HepG2 (cell line): Measurements from ENCODE around the gene ITK. TPM values are rescaled to one million over a fixed set of nuclear protein-coding genes. Genes with fewer than 3 reads are reported as not detected.

Experiments
- ATAC-seq: fragments of 200-7000 bp; cut with Tn5 transposase; 3 replicates; pipeline ENCODE4 v1.9.1; 2020; ENCODE audit warnings: mild to moderate bottlenecking, moderate library complexity
- BruUV-seq: library from RNA; stranded (reverse); fragments of 400-500 nt; replicated peaks from 2 replicates; lab custom pipeline; 2021; lab: Mats Ljungman, UMichigan
- CTCF ChIA-PET: fragments of 300-600 bp; formaldehyde crosslinking; extraction: SDS; loops from one replicate; lab custom pipeline; 2021; ENCODE audit warnings: low total read pairs, inconsistent platforms, low intra/inter-chr PET ratio; lab: Yijun Ruan, JAX
- POLR2A ChIA-PET: fragments of 350-600 bp; sonication (Branson Sonifier 250); formaldehyde crosslinking; loops from one replicate; lab custom pipeline; 2020; ENCODE audit warnings: antibody characterized with exemption, inconsistent platforms; lab: Yijun Ruan, JAX
- DNase-seq: peaks from one replicate; pipeline ENCODE4 v3.0.0-alpha.2; 2015; ENCODE audit warnings: low spot score
- FAIRE-seq: peaks from 3 replicates; lab custom pipeline; 2011; peaks lifted over from hg19 to GRCh38; lab: Jason Lieb, UNC
- H2AFZ ChIP-seq: one replicate; pipeline ENCODE4 v1.6.1; 2011; ENCODE audit warnings: low read length, inconsistent platforms
- H3K27ac ChIP-seq: fragments of 300-600 bp; 3 replicates; pipeline ENCODE4 v1.8.0; 2011; ENCODE audit warnings: mixed run types, mild to moderate bottlenecking, mixed read lengths, low read length, inconsistent platforms; ENCODE audit not compliant: insufficient read depth; ENCODE audit errors: extremely low read length
- H3K27me3 ChIP-seq, 2 experiments: fragments of 200-600 bp in 1 of 2; 2 replicates in 1 of 2; 3 replicates in 1 of 2; pipeline versions ENCODE4 v1.6.0 to v1.8.0; 2011; ENCODE audit warnings: low read length in 2 of 2, mild to moderate bottlenecking in 2 of 2, moderate library complexity in 2 of 2, inconsistent platforms in 1 of 2; ENCODE audit not compliant: insufficient read depth in 2 of 2, control insufficient read depth in 1 of 2
- H3K36me3 ChIP-seq, 2 experiments: fragments of 200-600 bp in 1 of 2; replicated peaks in 1 of 2; 2 replicates in 1 of 2; 3 replicates in 1 of 2; pipeline versions ENCODE4 v1.5.1 to v1.8.0; 2011; ENCODE audit warnings: low read length in 2 of 2, inconsistent platforms in 1 of 2; ENCODE audit not compliant: insufficient read depth in 2 of 2, control insufficient read depth in 1 of 2
- H3K4me1 ChIP-seq: 2 replicates; pipeline ENCODE4 v1.5.1; 2012; ENCODE audit warnings: low read length, inconsistent platforms; ENCODE audit not compliant: insufficient read depth
- H3K4me2 ChIP-seq: 2 replicates; pipeline ENCODE4 v1.6.0; 2011; ENCODE audit warnings: low read depth, low read length, inconsistent platforms
- H3K4me3 ChIP-seq, 3 experiments: fragments of 200-600 bp in 1 of 3; sonication (generic), shearing (Covaris generic) in 1 of 3; replicated peaks in 1 of 3; 2 replicates each; pipeline ENCODE4 v1.5.1; 2011 to 2016; ENCODE audit warnings: low read length in 3 of 3, inconsistent platforms in 2 of 3, low read depth in 2 of 3, mild to moderate bottlenecking in 2 of 3, control low read depth in 1 of 3, mixed read lengths in 1 of 3; ENCODE audit not compliant: insufficient read depth in 1 of 3
- H3K79me2 ChIP-seq: one replicate; pipeline ENCODE4 v1.6.1; 2011; ENCODE audit warnings: low read length, inconsistent platforms; ENCODE audit not compliant: insufficient read depth
- H3K9ac ChIP-seq: 2 replicates; pipeline ENCODE4 v1.6.0; 2011; ENCODE audit warnings: mild to moderate bottlenecking, low read depth, low read length, inconsistent platforms; ENCODE audit not compliant: insufficient read depth
- H3K9me3 ChIP-seq: 2 replicates; pipeline ENCODE4 v1.5.1; 2012; ENCODE audit warnings: mild to moderate bottlenecking, low read length
- H4K20me1 ChIP-seq: 2 replicates; pipeline ENCODE4 v1.6.0; 2011; ENCODE audit warnings: inconsistent platforms, mild to moderate bottlenecking, low read length, moderate library complexity; ENCODE audit not compliant: insufficient read depth
- ARNT ChIP-seq: fragments of 450-650 bp; IDR thresholded peaks from 2 replicates; pipeline ENCODE4 v1.6.1; 2017
- ATRX ChIP-seq: sonication (generic); formaldehyde crosslinking; IDR thresholded peaks from 2 replicates; pipeline ENCODE4 v1.4.0; 2020; ENCODE audit warnings: missing genetic modification reagents, borderline replicate concordance
- HDAC1 ChIP-seq: sonication (generic); formaldehyde crosslinking; IDR thresholded peaks from 2 replicates; pipeline ENCODE4 v1.5.1; 2020; ENCODE audit warnings: mild to moderate bottlenecking, missing genetic modification reagents
- SKIL ChIP-seq: sonication (generic); formaldehyde crosslinking; IDR thresholded peaks from 2 replicates; pipeline ENCODE4 v1.8.0; 2022; ENCODE audit warnings: missing genetic modification reagents, mild to moderate bottlenecking, moderate library complexity, borderline replicate concordance
- TBX3 ChIP-seq: fragments of 450-650 bp; IDR thresholded peaks from 2 replicates; pipeline ENCODE4 v1.6.1; 2017; ENCODE audit warnings: antibody characterized with exemption, mild to moderate bottlenecking, inconsistent platforms, borderline replicate concordance
- TOE1 ChIP-seq: sonication (generic); formaldehyde crosslinking; IDR thresholded peaks from 2 replicates; pipeline ENCODE4 v1.4.0; 2020; ENCODE audit warnings: mild to moderate bottlenecking, missing genetic modification reagents
- TOPORS ChIP-seq: sonication (generic); formaldehyde crosslinking; IDR thresholded peaks from 2 replicates; pipeline ENCODE4 v1.8.0; 2023; ENCODE audit warnings: mild to moderate bottlenecking, missing genetic modification reagents
- WIZ ChIP-seq: sonication (generic); formaldehyde crosslinking; IDR thresholded peaks from 2 replicates; pipeline ENCODE4 v1.5.1; 2020; ENCODE audit warnings: mild to moderate bottlenecking, missing genetic modification reagents
- ZMAT5 ChIP-seq: sonication (generic); formaldehyde crosslinking; IDR thresholded peaks from 2 replicates; pipeline ENCODE4 v1.5.0; 2020; ENCODE audit warnings: mild to moderate bottlenecking, low read depth, missing genetic modification reagents, borderline replicate concordance
- ZNF142 ChIP-seq: sonication (generic); formaldehyde crosslinking; IDR thresholded peaks from 2 replicates; pipeline ENCODE4 v1.4.0; 2020; ENCODE audit warnings: missing genetic modification reagents
- ZNF512B ChIP-seq: sonication (generic); formaldehyde crosslinking; IDR thresholded peaks from 2 replicates; pipeline ENCODE4 v1.5.1; 2020; ENCODE audit warnings: missing genetic modification reagents, mild to moderate bottlenecking, borderline replicate concordance
- ZNF747 ChIP-seq: sonication (generic); formaldehyde crosslinking; IDR thresholded peaks from 2 replicates; pipeline ENCODE4 v1.8.1; 2023; ENCODE audit warnings: missing genetic modification reagents, mild to moderate bottlenecking, borderline replicate concordance
- WGBS: methylation state at CpG from one replicate; pipeline ENCODE4 v1.1.6; 2017; ENCODE audit warnings: low lambda C conversion rate; 5-methylcytosine and 5-hydroxymethylcytosine counted together
- in situ Hi-C: cut with HindIII; loops from 2 replicates; pipeline ENCODE4 v1.10.0; 2017; ENCODE audit warnings: low pct_unique_long_range_greater_than_20kb; ENCODE audit not compliant: extremely low pct_ligation_motif_present
- intact Hi-C: fragments of 100-400 bp; cut with micrococcal nuclease; formaldehyde crosslinking; loops from one replicate; pipeline ENCODE4 v1.10.0; 2022; ENCODE audit not compliant: unreplicated experiment
- polyA plus RNA-seq, 8 experiments: library from polyadenylated mRNA; depleted of rRNA in 3 of 8; stranded (reverse) in 7 of 8; unstranded in 1 of 8; fragments of >200 nt; fragmentation: Illumina TruSeq in 4 of 8; extraction: Trizol in 4 of 8; gene quantifications; 2 replicates each; pipeline versions ENCODE4 v1.2.1 to v1.2.3, GENCODE V29; 2011 to 2016; ENCODE audit warnings: low read depth in 4 of 8, missing spikeins in 1 of 8, mixed read lengths in 1 of 8; ENCODE audit not compliant: insufficient read depth in 1 of 8
- total RNA-seq, 5 experiments: library from RNA; depleted of rRNA; stranded (reverse); fragments of >200 nt; fragmentation: Illumina TruSeq; extraction: Trizol; gene quantifications; 2 replicates each; pipeline ENCODE4 v1.2.3, GENCODE V29; 2016; ENCODE audit warnings: low read depth in 1 of 5

Gene ITK
- total and polyA plus RNA-seq, 2 of the 13 experiments (the other 11 are each of a cell fraction or from before 2014, with no cell fraction given), result 0.01 TPM; not detected in 1

- CTCF ChIA-PET, result no interaction called here
- DNase-seq (no peak), ATAC-seq (no peak), FAIRE-seq (no peak)
- Histone ChIP-seq H2AFZ (no peak overlapping the region), H3K27me3 (peaks cover 0 to 1% of the 10 kb centered on the region in 2 experiments; a peak in 2 of 5 replicates), H4K20me1 (no peaks in the 10 kb centered on the region), H3K79me2 (no peaks in the 10 kb centered on the region), H3K9me3 (no peaks in the 10 kb centered on the region), H3K4me1 (no peaks in the 10 kb centered on the region), H3K4me3 (no peak overlapping the region), H3K27ac (no peak overlapping the region), H3K4me2 (no peak overlapping the region), H3K36me3 (no peaks in the 10 kb centered on the region), H3K9ac (no peak overlapping the region)
- intact Hi-C loops (no loop called here), in situ Hi-C loops (no loop called here)
- no TSS peak for BruUV-seq
- POLR2A ChIA-PET, result no interaction called here
- WGBS, result 33% methylated on average over 5 of the region's 5 CpGs
- TF ChIP-seq ZMAT5 (no peak), SKIL (CRISPR knock-in tag) (no peak), ATRX (CRISPR knock-in tag) (no peak), TOPORS (CRISPR knock-in tag) (no peak), ZNF747 (CRISPR knock-in tag) (no peak), TBX3 (no peak), TOE1 (CRISPR knock-in tag) (no peak), ZNF142 (CRISPR knock-in tag) (no peak), HDAC1 (CRISPR knock-in tag) (no peak), ZNF512B (CRISPR knock-in tag) (no peak), WIZ (CRISPR knock-in tag) (no peak), ARNT (no peak)
These were observed 31.7 kb downstream of the ITK start for GRCh38 chr5:157212307-157212706.
